ENCODE results near the gene OR5J2.

- TF ChIP-seq, protein P1, sequence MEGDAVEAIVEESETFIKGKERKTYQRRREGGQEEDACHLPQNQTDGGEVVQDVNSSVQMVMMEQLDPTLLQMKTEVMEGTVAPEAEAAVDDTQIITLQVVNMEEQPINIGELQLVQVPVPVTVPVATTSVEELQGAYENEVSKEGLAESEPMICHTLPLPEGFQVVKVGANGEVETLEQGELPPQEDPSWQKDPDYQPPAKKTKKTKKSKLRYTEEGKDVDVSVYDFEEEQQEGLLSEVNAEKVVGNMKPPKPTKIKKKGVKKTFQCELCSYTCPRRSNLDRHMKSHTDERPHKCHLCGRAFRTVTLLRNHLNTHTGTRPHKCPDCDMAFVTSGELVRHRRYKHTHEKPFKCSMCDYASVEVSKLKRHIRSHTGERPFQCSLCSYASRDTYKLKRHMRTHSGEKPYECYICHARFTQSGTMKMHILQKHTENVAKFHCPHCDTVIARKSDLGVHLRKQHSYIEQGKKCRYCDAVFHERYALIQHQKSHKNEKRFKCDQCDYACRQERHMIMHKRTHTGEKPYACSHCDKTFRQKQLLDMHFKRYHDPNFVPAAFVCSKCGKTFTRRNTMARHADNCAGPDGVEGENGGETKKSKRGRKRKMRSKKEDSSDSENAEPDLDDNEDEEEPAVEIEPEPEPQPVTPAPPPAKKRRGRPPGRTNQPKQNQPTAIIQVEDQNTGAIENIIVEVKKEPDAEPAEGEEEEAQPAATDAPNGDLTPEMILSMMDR (IDR thresholded peaks at IDR 0.05), result no peak
- no peak for TF ChIP-seq POLR2A (IDR thresholded peaks at IDR 0.05)
These were observed 38.1 kb downstream of the OR5J2 start for GRCh38 chr11:56214537-56214936.

Data from stomach (tissue), 4 donors.